Natural killer cell treated with Interleukin-12 subunit alpha and Interleukin-12 subunit beta and Interleukin-15 and Interleukin-18, amount 100 ng/mL, for 72 hours (primary cell): ENCODE results near the gene PROZ. TPM values are rescaled to one million over a fixed set of nuclear protein-coding genes. Genes with fewer than 3 reads are reported as not detected.

ENCODE experiments used
- ATAC-seq, 2 donors: fragments of 150-1000 bp; cut with Tn5 transposase in 1 of 2; sonication (Bioruptor Pico), chemical (Tn5 transposase) in 1 of 2; 2 replicates each; pipeline ENCODE4 v1.10.0; 2021
- DNase-seq: peaks from one replicate; pipeline ENCODE4 v3.0.0; 2022; ENCODE audit warnings: low spot score
- H3K27ac Mint-ChIP-seq, 2 donors: 1 replicate in 1 of 2; 2 replicates in 1 of 2; pipeline ENCODE4 v1.8.0; 2022; ENCODE audit warnings: mixed read lengths in 2 of 2, mild to moderate bottlenecking in 1 of 2, moderate library complexity in 1 of 2
- H3K27me3 Mint-ChIP-seq, 2 donors: 1 replicate in 1 of 2; 2 replicates in 1 of 2; pipeline ENCODE4 v1.8.0; 2022; ENCODE audit warnings: mixed read lengths in 2 of 2
- H3K36me3 Mint-ChIP-seq: one replicate; pipeline ENCODE4 v1.8.0; 2022; ENCODE audit warnings: mixed read lengths
- H3K4me1 Mint-ChIP-seq, 2 donors: 1 replicate in 1 of 2; 2 replicates in 1 of 2; pipeline ENCODE4 v1.8.0; 2022; ENCODE audit warnings: low read depth in 2 of 2, mixed read lengths in 2 of 2, mild to moderate bottlenecking in 1 of 2
- H3K4me3 Mint-ChIP-seq: one replicate; pipeline ENCODE4 v1.8.0; 2022; ENCODE audit warnings: mixed read lengths
- H3K9me3 Mint-ChIP-seq: 2 replicates; pipeline ENCODE4 v1.8.0; 2022; ENCODE audit warnings: mixed read lengths
- total RNA-seq, 2 donors: library from RNA; stranded (reverse); gene quantifications; one replicate each; pipeline ENCODE4 v1.2.3, GENCODE V29; 2022

The PROZ gene
- total RNA-seq, 2 donors from 2014 or later: not detected

DNA sequence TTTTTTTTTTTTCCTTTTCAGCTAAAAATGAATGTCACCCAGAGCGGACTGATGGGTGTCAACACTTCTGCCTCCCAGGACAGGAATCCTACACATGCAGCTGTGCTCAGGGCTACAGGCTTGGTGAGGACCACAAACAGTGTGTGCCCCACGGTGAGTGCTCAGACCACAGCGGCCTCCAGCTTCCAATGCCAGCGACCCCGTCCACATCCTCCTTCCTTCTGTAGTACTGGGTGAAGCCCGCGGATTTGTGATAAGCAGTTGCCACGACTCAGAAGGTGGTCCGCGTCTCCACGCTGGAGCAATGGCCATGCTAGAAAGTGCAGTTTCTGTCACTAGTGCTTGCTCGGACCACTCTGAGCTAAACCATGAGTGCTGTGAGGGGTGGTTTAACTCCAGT, 6.0 kb downstream of the PROZ start:
- peaks cover 26 to 40% of the 10 kb centered on the region in 2 donors for H3K4me1 Mint-ChIP-seq
- H3K27ac Mint-ChIP-seq: no peak overlapping the region
- H3K36me3 Mint-ChIP-seq: peaks cover 12% of the 10 kb centered on the region
- H3K4me3 Mint-ChIP-seq: no peak overlapping the region
- ATAC-seq (no peak), DNase-seq (no peak)
- no peaks in the 10 kb centered on the region for H3K9me3 Mint-ChIP-seq
- no peaks in the 10 kb centered on the region for H3K27me3 Mint-ChIP-seq

DNA sequence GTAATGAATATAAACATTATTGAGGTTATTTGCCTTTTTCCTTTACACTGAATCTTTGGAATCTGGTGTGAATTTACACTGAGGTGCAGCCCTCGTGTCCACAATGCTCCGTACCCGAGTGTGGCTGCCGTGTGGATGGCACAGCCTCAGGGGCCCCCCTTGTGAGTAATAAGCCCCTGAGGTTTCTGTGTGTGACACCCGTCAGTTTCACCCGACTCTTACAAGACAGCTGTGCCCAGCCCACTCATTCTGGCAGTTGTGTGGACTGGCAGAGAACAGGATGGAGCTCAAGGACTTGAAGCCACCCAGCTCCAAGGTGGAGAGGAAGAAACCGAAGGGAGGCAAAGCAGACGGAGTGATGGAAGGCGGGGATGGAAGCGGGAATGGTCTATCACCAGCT, 7.8 kb downstream of the PROZ start:
- DNase-seq (no peak), ATAC-seq (peak; percentile 62 to 78)
- Mint-ChIP-seq H3K4me3 (no peak overlapping the region), H3K4me1 (peaks cover 18 to 50% of the 10 kb centered on the region in 2 donors), H3K9me3 (no peaks in the 10 kb centered on the region), H3K27ac (no peak overlapping the region), H3K36me3 (peaks cover 16% of the 10 kb centered on the region), H3K27me3 (no peaks in the 10 kb centered on the region)

DNA sequence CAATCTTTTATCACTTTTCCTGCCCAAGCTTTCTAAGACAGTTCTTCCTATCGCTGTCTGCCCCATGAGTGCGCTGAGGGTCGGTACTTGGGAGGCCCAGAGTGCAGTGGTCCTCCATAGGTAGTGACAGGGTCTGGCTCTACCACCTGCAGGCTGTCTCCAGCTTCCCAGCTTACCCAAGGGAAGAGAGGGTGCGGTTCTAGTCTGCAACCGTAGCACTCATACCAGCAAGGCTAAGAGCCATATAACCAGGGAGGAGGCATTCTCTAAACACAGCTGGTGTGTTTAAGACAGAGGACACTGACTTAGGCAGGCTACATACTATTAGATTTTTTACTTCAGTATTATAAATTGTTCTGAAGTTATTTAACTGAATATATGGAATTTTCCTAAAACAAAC, 8.2 kb downstream of the PROZ start:
- H3K36me3 Mint-ChIP-seq: peaks cover 16% of the 10 kb centered on the region
- H3K9me3 Mint-ChIP-seq: no peaks in the 10 kb centered on the region
- DNase-seq: no peak
- no peak overlapping the region for H3K27ac Mint-ChIP-seq
- peaks cover 16 to 53% of the 10 kb centered on the region in 2 donors for H3K4me1 Mint-ChIP-seq
- no peak overlapping the region for H3K4me3 Mint-ChIP-seq
- no peaks in the 10 kb centered on the region for H3K27me3 Mint-ChIP-seq
- ATAC-seq: no peak

DNA sequence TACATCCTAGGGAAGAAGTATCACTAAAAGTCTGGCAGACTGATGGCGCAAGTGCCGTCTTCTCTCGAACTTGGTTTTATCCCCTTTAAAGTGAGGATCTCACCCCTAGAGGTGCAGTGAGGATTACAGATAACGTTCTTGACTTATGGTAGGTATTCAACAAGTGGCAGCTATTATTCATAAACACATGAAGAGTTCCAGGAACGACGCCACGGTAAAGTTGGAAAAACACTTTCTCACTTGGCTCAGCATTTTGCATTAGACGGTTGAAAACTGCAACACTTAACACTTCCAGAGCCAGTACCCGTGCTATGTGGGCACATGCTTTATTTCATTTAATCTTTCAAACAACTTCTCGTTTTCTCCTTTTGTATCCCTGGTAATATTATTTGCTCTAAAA, 8.7 kb downstream of the PROZ start:
- peaks cover 16% of the 10 kb centered on the region for H3K36me3 Mint-ChIP-seq
- no peak overlapping the region for H3K4me3 Mint-ChIP-seq
- DNase-seq (no peak), ATAC-seq (no peak)
- H3K4me1 Mint-ChIP-seq: peaks cover 16 to 53% of the 10 kb centered on the region in 2 donors
- no peaks in the 10 kb centered on the region for H3K9me3 Mint-ChIP-seq
- H3K27ac Mint-ChIP-seq: no peak overlapping the region
- H3K27me3 Mint-ChIP-seq: no peaks in the 10 kb centered on the region

DNA sequence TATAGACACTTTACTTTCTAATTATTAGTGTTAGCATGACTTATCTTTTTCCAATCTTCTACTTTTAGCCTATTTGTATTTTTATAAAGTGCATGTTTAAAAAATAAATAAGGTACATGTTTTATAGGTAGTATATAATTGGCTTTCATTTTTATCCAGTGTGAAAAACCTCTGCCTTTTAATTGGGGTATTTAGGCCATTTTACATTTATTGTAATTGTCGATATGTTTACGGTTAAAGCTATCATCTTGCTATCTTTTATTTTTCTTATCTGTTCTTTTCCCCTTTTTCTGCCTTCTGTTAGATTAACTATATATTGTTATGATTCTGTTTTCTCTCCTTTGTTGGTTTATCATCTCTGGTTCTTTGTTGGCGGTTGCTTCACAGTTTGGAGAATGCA, 9.1 kb downstream of the PROZ start:
- H3K9me3 Mint-ChIP-seq: no peaks in the 10 kb centered on the region
- ATAC-seq (no peak), DNase-seq (no peak)
- H3K27ac Mint-ChIP-seq: no peak overlapping the region
- peaks cover 16 to 53% of the 10 kb centered on the region in 2 donors for H3K4me1 Mint-ChIP-seq
- H3K36me3 Mint-ChIP-seq: peaks cover 16% of the 10 kb centered on the region
- no peak overlapping the region for H3K4me3 Mint-ChIP-seq
- H3K27me3 Mint-ChIP-seq: no peaks in the 10 kb centered on the region

DNA sequence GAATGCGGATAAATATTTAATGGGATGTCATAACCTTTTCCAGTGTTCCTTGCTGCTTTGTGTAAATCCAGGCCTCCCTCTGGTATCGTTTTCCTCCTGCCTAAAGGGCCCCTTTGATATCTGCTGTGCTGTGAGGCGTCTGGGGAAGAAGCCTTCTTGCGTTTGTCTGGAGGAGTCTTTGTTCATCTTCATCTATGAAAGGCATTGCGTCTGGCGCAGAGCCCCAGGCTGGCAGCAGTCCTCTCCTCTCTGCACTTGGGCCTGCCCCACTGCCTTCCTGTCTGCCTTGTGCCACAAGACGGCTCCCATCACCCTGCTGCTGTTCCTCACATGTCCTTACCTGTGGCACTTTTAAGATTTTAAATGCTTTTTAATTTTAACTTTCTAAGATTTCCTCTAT, 9.8 kb downstream of the PROZ start:
- no peak overlapping the region for H3K4me3 Mint-ChIP-seq
- H3K36me3 Mint-ChIP-seq: peaks cover 16% of the 10 kb centered on the region
- H3K9me3 Mint-ChIP-seq: no peaks in the 10 kb centered on the region
- H3K4me1 Mint-ChIP-seq: peaks cover 13 to 54% of the 10 kb centered on the region in 2 donors
- DNase-seq: no peak
- no peak for ATAC-seq
- H3K27ac Mint-ChIP-seq: peak overlapping the region in 1 of 2 donors; percentile 10
- no peaks in the 10 kb centered on the region for H3K27me3 Mint-ChIP-seq

DNA sequence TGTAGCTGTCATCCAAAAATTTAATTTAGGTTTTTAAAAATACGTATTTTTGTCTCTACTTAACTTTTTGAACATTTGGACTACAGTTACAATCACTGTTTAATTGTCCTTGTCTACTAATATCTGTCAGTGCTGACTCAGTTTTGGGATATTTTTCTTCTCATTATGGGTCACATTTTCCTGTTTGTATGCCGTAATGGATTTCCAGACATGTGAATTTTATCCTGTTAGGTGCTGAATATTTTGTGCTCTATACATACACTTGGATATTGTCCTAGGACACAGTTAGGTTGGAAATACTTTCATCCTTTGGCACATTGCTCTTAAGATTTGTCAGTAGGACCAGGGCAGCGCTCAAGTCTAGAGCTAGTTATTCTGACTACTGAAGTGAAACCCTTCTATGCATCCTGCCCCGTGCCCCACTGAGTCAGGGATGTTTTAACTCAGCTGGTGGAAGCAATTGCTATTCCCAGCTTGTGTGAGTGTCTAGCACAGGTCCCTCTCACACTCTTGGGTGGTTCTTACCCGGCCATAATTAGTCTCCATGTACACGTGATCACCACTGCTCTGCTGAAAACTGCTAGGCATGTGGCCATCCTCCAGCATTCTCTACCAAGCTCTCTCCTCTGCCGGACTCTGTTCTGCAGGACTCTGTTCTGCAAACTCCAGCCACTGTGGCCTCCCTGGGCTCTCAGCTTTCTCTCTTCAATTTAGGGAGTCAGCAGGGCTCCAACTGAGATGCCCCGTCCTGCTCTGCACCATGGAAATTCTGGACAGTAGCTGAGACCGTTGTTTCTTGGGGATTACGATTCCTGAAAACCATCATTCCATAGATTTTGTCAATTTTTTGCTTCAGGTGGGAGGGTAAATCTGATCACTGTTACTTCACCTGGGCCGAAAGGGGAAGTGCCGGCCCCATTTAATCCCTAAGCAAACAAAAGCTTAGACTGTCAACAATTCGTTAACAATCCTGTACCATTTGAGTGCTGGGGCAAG, 11.1 kb downstream of the PROZ start:
- no peak overlapping the region for H3K4me3 Mint-ChIP-seq
- peaks cover 9 to 53% of the 10 kb centered on the region in 2 donors for H3K4me1 Mint-ChIP-seq
- DNase-seq: no peak
- H3K9me3 Mint-ChIP-seq: no peaks in the 10 kb centered on the region
- H3K27ac Mint-ChIP-seq: no peak overlapping the region
- ATAC-seq: no peak
- no peaks in the 10 kb centered on the region for H3K27me3 Mint-ChIP-seq
- H3K36me3 Mint-ChIP-seq: peaks cover 16% of the 10 kb centered on the region

DNA sequence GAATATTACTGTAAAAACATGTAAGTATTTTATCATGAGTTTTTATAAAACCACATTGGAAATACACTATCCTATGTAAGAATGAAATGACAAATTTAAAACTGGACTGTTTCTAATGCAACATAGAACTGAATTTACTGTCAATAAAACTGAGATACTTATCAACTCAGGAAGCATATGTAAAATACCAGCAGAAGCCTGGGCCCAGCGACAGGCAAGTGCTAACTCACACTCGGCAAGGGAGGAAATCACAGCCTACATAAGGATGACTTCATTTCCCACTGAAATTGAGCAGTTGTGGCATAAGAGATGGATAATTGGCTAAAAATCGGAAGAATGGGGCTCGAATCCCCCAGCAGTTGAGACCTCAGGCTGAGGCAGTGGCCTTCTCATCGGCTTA, 12.1 kb downstream of the PROZ start:
- no peak for ATAC-seq
- Mint-ChIP-seq H3K36me3 (peaks cover 16% of the 10 kb centered on the region), H3K9me3 (no peaks in the 10 kb centered on the region), H3K27ac (no peak overlapping the region), H3K27me3 (no peaks in the 10 kb centered on the region), H3K4me3 (no peak overlapping the region), H3K4me1 (peaks cover 14 to 52% of the 10 kb centered on the region in 2 donors)
- DNase-seq: no peak

DNA sequence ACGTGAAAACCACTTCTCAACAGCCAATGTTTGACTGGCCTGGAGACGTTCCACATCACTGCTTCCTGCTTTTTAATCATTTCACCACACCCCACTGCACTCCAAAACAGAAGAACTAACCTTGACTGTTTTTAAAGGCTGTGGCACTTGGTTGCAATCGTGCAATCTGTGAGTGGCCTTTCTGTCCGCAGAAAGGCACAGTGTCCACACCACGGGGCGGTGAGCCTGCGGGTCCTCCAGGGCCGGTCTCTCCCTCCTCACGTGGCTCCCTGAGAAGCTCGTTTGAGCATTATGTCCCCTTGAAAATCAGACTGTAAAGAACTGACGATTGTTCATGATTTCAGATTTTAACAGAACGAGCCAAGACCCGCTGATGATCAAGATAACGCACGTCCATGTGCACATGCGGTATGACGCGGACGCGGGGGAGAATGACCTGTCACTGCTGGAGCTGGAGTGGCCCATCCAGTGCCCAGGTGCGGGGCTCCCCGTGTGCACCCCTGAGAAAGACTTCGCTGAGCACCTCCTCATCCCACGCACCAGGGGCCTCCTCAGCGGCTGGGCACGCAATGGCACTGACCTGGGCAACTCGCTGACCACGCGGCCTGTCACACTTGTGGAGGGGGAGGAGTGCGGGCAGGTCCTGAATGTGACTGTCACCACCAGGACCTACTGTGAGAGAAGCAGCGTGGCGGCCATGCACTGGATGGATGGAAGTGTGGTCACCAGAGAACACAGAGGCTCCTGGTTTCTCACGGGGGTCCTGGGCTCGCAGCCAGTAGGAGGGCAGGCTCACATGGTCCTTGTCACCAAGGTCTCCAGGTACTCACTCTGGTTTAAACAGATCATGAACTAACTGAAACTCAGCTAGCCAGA, 13.0 kb downstream of the PROZ start:
- Mint-ChIP-seq H3K36me3 (peaks cover 21% of the 10 kb centered on the region), H3K4me1 (peaks cover 14 to 50% of the 10 kb centered on the region in 2 donors)

DNA sequence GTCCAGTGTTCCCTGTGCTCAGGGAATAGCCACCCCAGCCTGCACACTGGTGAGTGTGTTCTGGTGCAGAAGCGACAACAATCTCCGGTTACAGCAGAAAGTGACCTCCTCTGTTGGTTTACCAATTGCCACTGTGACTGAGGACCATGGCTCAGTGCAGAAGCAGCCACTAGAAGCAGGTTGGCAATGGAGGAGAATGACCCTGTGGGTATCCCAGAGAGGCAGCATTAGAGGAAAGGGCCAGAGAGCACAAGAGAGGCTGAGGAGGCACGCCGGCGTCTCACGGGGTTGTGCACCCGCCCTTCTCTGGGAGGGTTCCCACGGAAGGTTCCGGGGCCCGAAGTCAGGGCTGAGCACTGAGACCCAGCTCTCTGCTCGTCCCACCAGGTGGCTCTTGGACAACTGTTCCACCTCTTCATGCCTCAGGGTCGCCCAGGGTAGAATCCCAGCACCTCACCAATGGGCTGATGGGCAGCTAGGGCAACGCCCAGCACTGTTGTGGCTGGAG, 14.0 kb downstream of the PROZ start:
- no peak for ATAC-seq
- H3K27ac Mint-ChIP-seq: no peak overlapping the region
- no peak overlapping the region for H3K4me3 Mint-ChIP-seq
- H3K36me3 Mint-ChIP-seq: peaks cover 23% of the 10 kb centered on the region
- H3K27me3 Mint-ChIP-seq: no peaks in the 10 kb centered on the region
- H3K9me3 Mint-ChIP-seq: no peaks in the 10 kb centered on the region
- no peak for DNase-seq
- peaks cover 14 to 44% of the 10 kb centered on the region in 2 donors for H3K4me1 Mint-ChIP-seq

More for the DNA sequence above, 13.0 kb downstream of the PROZ start:
- H3K4me3 Mint-ChIP-seq: no peak overlapping the region
- ATAC-seq (no peak), DNase-seq (no peak)
- no peak overlapping the region for H3K27ac Mint-ChIP-seq
- no peaks in the 10 kb centered on the region for H3K9me3 Mint-ChIP-seq
- H3K27me3 Mint-ChIP-seq: no peaks in the 10 kb centered on the region

DNA sequence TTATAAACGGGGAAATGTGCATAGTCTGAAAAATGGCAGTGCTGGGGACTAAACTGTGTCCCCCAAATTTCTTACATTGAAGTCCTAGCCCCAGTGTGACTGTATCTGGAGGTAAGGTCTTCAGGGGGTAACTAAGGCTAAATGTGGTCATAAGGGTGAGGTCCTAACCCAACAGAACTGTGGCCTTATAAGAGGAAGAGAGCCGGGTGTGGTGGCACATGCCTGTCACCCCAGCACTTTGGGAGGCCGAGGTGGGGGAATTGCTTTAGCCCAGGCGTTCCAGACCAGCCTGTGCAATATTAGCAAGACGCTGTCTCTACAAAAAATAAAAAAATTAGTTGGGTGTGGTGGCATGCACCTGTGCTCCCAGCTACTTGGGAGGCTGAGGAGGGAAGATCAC, 17.8 kb downstream of the PROZ start:
- peaks cover 34% of the 10 kb centered on the region for H3K36me3 Mint-ChIP-seq
- peak overlapping the region; percentile 53 for H3K4me3 Mint-ChIP-seq
- ATAC-seq (peak; percentile 94 to 96), DNase-seq (peak; percentile 88)
- no peaks in the 10 kb centered on the region for H3K9me3 Mint-ChIP-seq
- H3K27ac Mint-ChIP-seq: peak overlapping the region; percentile 70 to 80
- peaks cover 41 to 46% of the 10 kb centered on the region in 2 donors for H3K4me1 Mint-ChIP-seq
- H3K27me3 Mint-ChIP-seq: no peaks in the 10 kb centered on the region

DNA sequence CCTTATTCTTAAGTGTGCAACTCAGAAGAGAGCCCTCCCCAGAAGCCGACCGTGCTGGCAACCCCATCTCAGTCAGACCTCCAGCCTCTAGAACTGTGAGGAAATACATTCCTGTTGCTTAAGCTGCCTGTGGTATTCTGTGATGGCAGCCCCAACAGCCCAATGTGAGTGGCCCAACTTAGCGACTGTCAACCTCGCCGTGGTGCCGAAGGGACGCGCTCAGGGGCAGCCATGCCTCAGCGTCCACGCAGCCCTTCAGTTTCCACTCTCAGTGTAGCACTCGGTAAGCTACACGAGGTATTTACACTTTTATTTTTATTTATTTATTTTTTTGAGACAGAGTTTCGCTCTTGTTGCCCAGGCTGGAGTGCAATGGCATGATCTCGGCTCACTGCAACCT, 18.4 kb downstream of the PROZ start:
- ATAC-seq (peak in 1 of 2 donors; percentile 5), DNase-seq (no peak)
- Mint-ChIP-seq H3K9me3 (no peaks in the 10 kb centered on the region), H3K4me3 (no peak overlapping the region), H3K27me3 (no peaks in the 10 kb centered on the region), H3K36me3 (peaks cover 34% of the 10 kb centered on the region), H3K27ac (peak overlapping the region; percentile 70 to 80), H3K4me1 (peaks cover 43% of the 10 kb centered on the region in 2 donors)

DNA sequence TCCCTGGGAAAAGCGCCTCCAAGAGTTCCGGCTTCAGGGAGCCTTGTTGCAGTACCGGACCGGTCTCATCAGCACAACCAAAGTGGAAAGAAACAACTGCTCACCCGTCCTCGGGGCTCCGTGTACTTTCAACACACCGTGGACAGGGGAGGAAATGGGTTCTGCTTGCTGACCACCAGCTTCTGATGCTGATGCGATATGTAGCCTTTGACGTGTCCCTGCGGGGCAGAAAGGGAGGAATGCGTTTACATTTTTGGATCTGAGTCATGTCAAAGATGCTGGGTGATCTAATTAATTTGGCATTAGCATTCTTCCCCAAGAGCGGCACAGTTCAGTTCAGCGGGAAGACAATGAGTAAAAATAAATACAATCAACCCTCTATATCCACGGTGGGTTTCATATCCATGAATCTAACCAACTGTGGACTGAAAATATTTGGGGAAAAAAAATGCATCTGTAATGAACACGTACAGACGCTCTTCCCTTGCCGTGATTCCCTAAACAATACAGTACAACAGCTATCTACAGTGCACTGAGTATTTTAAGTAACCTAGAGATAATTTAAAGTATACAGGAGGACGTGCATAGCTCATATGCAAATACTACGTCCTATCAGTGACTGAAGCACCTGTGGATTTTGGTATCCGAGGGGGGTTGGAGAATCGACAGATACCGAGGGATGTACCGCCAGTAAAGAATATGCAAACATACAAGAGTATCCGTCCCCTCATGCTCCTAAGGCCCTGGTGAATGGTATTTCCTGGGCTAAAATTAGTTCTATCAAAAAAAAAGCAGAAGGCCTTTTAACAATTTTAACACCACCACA, 19.8 kb downstream of the PROZ start:
- H3K27me3 Mint-ChIP-seq: no peaks in the 10 kb centered on the region
- peaks cover 36% of the 10 kb centered on the region for H3K36me3 Mint-ChIP-seq
- H3K9me3 Mint-ChIP-seq: no peaks in the 10 kb centered on the region
- peaks cover 45 to 52% of the 10 kb centered on the region in 2 donors for H3K4me1 Mint-ChIP-seq
- ATAC-seq (no peak), DNase-seq (no peak)
- peak overlapping the region; percentile 27 for H3K4me3 Mint-ChIP-seq
- H3K27ac Mint-ChIP-seq: peak overlapping the region in 1 of 2 donors; percentile 44
